ENCODE results near the gene BIRC5. TPM values are rescaled to one million over a fixed set of nuclear protein-coding genes. Genes with fewer than 3 reads are reported as not detected.

Gene BIRC5
- total RNA-seq, 3 donors from 2014 or later: 5.4 to 10.0 (median 8.5) TPM

GRCh38 chr17:78202666-78203065 is 11.4 kb upstream of the BIRC5 start:
- ATAC-seq (no peak), DNase-seq (no peak)
- no peaks in the 10 kb centered on the region for H3K36me3 Mint-ChIP-seq (ENCODE audit: insufficient read depth)
- H3K9me3 Mint-ChIP-seq: no peaks in the 10 kb centered on the region
- no peaks in the 10 kb centered on the region for H3K4me1 Mint-ChIP-seq (ENCODE audit: low read depth)
- no peaks in the 10 kb centered on the region for H3K27me3 Mint-ChIP-seq (ENCODE audit: low read depth)
- no peak overlapping the region for H3K4me3 Mint-ChIP-seq

DNA sequence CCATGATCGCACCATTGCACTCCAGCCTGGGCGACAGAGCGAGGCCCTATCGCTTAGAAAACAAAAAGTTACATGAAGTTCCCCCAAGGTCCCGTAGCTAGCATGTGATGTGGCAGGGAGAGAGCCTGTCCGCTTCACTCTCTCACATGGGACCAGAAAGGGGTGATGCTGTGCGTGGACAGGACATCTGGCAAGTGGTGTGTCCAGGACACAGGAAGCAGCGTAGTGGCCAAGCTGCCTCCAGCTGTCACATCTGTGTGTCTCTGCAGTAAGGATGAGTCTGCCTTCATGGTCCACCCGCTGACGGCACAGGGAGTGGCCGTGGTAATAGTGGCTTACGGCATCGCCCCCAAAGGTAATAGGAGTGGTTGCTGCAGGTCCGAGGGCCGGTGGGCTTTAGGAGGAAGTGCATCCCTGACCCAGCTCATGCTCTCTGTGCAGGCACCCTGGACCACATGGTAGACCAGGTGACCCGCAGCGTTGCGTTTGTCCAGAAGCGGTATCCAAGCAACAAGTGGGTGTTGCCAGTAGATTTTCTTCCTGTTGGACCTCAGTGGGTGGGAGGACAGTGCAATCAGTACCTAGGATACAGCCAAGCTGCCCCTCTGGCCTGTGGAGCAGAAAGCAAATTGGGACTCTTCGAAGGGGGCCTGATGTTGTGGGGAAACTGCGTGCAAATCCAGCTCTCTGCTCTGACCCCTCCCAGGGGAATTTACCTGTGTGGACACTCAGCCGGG is 9.5 kb upstream of the BIRC5 start:
- ATAC-seq (no peak), DNase-seq (no peak)
- no peaks in the 10 kb centered on the region for H3K4me1 Mint-ChIP-seq (ENCODE audit: low read depth)
- no peaks in the 10 kb centered on the region for H3K9me3 Mint-ChIP-seq
- H3K27me3 Mint-ChIP-seq (ENCODE audit: low read depth): no peaks in the 10 kb centered on the region
- H3K4me3 Mint-ChIP-seq: no peak overlapping the region
- H3K36me3 Mint-ChIP-seq (ENCODE audit: insufficient read depth): no peaks in the 10 kb centered on the region

GRCh38 chr17:78205124-78205775 is 8.8 kb upstream of the BIRC5 start:
- H3K36me3 Mint-ChIP-seq (ENCODE audit: insufficient read depth): no peaks in the 10 kb centered on the region
- no peaks in the 10 kb centered on the region for H3K27me3 Mint-ChIP-seq (ENCODE audit: low read depth)
- no peaks in the 10 kb centered on the region for H3K4me1 Mint-ChIP-seq (ENCODE audit: low read depth)
- DNase-seq: no peak
- no peak overlapping the region for H3K4me3 Mint-ChIP-seq
- H3K9me3 Mint-ChIP-seq: no peaks in the 10 kb centered on the region
- ATAC-seq: no peak

DNA sequence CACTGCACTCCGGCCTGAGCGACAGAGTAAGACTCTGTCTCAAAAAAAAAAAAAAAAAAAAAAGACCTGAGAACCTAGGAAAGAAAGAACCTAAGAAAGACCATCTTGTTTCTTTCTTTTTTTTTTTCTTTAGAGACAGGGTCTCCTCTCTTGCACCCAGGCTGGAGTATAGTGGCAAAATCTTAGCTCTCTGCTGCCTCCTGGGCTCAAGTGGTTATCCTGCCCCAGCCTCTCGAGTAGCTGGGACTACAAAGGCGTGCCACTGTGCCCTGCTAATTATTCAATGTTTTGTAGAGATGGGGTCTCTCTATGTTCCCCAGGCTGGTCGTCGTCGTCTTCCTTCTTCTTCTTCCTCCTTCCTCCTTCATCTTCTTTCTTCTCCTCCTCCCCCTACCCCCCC is 7.8 kb upstream of the BIRC5 start:
- Mint-ChIP-seq H3K27me3 (ENCODE audit: low read depth) (no peaks in the 10 kb centered on the region), H3K4me1 (ENCODE audit: low read depth) (no peaks in the 10 kb centered on the region), H3K9me3 (no peaks in the 10 kb centered on the region), H3K4me3 (no peak overlapping the region), H3K36me3 (ENCODE audit: insufficient read depth) (no peaks in the 10 kb centered on the region)
- ATAC-seq (no peak), DNase-seq (no peak)

DNA sequence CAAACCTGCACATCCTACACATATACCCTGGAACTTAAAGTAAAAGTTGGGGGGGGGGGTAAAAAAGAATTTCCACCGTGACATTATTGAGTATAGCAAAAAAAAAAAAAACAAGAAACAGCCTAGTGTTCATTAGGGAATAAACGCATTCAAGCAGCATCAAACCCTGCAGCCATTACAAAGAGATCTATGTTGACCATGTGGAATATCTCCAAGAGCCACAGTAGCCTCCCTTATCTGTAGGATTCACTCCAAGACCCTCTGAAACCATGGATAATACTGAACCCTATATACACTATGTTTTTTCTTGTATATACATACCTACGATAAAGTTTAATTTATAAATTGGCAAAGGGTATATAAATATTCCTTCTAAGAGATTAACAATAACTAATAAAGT is 5.6 kb upstream of the BIRC5 start:
- no peak for DNase-seq
- H3K4me1 Mint-ChIP-seq (ENCODE audit: low read depth): no peaks in the 10 kb centered on the region
- no peaks in the 10 kb centered on the region for H3K36me3 Mint-ChIP-seq (ENCODE audit: insufficient read depth)

DNA sequence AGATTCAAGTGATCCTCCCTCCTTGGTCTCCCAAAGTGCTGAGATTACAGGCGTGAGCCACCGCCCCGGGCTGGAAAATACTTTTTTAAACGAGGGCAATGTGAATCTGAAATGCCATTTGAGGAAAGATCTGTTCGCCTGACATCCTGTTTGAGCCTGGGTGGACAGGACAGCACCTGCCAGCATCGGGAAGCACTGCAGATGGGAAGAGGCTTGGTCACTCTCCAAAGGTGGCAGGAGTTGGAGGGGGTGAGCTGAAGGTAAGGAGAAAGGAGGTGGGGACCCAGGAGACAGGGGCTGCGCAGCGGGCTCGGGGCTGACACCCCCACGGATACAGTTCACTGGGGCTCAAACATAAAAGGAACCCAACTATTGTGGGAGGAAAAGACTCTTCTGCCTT is 3.9 kb upstream of the BIRC5 start:
- H3K4me3 Mint-ChIP-seq: no peak overlapping the region
- H3K4me1 Mint-ChIP-seq (ENCODE audit: low read depth): peaks cover 2% of the 10 kb centered on the region
- no peaks in the 10 kb centered on the region for H3K36me3 Mint-ChIP-seq (ENCODE audit: insufficient read depth)
- no peak for ATAC-seq
- DNase-seq: no peak
- H3K27me3 Mint-ChIP-seq (ENCODE audit: low read depth): no peaks in the 10 kb centered on the region
- H3K9me3 Mint-ChIP-seq: no peaks in the 10 kb centered on the region

More for the DNA sequence above, 5.6 kb upstream of the BIRC5 start:
- Mint-ChIP-seq H3K27me3 (ENCODE audit: low read depth) (no peaks in the 10 kb centered on the region), H3K9me3 (no peaks in the 10 kb centered on the region), H3K4me3 (no peak overlapping the region)
- no peak for ATAC-seq

DNA sequence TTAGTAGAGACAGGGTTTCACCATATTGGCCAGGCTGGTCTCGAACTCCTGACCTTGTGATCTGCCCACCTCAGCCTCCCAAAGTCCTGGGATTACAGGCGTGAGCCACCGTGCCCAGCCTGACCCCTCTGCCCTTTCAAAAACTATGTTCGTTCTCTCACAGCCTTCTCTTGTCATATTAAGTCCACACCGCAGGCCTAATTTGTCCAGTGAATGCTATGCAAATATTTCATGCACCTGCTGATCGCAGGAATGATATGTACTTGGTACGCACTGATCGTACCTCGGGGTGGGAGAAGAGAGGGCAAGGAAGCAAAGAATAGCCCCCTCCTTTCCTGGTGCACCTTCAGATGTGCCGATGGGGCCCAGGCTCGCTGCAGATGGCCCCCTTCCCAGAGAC is 3.0 kb upstream of the BIRC5 start:
- H3K9me3 Mint-ChIP-seq: no peaks in the 10 kb centered on the region
- H3K4me3 Mint-ChIP-seq: no peak overlapping the region
- H3K36me3 Mint-ChIP-seq (ENCODE audit: insufficient read depth): no peaks in the 10 kb centered on the region
- ATAC-seq (no peak), DNase-seq (no peak)
- H3K27me3 Mint-ChIP-seq (ENCODE audit: low read depth): no peaks in the 10 kb centered on the region
- H3K4me1 Mint-ChIP-seq (ENCODE audit: low read depth): peaks cover 2% of the 10 kb centered on the region

GRCh38 chr17:78214706-78215061 is 631 bp downstream of the BIRC5 start:
- peaks cover 2% of the 10 kb centered on the region for H3K4me1 Mint-ChIP-seq (ENCODE audit: low read depth)
- H3K4me3 Mint-ChIP-seq: peak overlapping the region; percentile 78
- H3K36me3 Mint-ChIP-seq (ENCODE audit: insufficient read depth): no peaks in the 10 kb centered on the region
- DNase-seq (no peak), ATAC-seq (no peak)
- no peaks in the 10 kb centered on the region for H3K27me3 Mint-ChIP-seq (ENCODE audit: low read depth)
- H3K9me3 Mint-ChIP-seq: no peaks in the 10 kb centered on the region

DNA sequence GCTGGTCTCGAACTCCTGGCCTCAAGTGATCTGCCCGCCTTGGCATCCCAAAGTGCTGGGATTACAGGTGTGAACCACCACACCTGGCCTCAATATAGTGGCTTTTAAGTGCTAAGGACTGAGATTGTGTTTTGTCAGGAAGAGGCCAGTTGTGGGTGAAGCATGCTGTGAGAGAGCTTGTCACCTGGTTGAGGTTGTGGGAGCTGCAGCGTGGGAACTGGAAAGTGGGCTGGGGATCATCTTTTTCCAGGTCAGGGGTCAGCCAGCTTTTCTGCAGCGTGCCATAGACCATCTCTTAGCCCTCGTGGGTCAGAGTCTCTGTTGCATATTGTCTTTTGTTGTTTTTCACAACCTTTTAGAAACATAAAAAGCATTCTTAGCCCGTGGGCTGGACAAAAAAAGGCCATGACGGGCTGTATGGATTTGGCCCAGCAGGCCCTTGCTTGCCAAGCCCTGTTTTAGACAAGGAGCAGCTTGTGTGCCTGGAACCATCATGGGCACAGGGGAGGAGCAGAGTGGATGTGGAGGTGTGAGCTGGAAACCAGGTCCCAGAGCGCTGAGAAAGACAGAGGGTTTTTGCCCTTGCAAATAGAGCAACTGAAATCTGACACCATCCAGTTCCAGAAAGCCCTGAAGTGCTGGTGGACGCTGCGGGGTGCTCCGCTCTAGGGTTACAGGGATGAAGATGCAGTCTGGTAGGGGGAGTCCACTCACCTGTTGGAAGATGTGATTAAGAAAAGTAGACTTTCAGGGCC is 5.5 kb downstream of the BIRC5 start:
- no peaks in the 10 kb centered on the region for H3K9me3 Mint-ChIP-seq
- DNase-seq: no peak
- peaks cover 6% of the 10 kb centered on the region for H3K4me1 Mint-ChIP-seq (ENCODE audit: low read depth)
- H3K36me3 Mint-ChIP-seq (ENCODE audit: insufficient read depth): no peaks in the 10 kb centered on the region
- no peak for ATAC-seq
- no peak overlapping the region for H3K4me3 Mint-ChIP-seq
- H3K27me3 Mint-ChIP-seq (ENCODE audit: low read depth): no peaks in the 10 kb centered on the region

- peaks cover 8% of the 10 kb centered on the region for H3K4me1 Mint-ChIP-seq (ENCODE audit: low read depth)
Measured at GRCh38 chr17:78223061-78223460, 9.0 kb downstream of the BIRC5 start.

DNA sequence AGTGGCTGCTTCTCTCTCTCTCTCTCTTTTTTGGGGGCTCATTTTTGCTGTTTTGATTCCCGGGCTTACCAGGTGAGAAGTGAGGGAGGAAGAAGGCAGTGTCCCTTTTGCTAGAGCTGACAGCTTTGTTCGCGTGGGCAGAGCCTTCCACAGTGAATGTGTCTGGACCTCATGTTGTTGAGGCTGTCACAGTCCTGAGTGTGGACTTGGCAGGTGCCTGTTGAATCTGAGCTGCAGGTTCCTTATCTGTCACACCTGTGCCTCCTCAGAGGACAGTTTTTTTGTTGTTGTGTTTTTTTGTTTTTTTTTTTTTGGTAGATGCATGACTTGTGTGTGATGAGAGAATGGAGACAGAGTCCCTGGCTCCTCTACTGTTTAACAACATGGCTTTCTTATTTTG is 9.7 kb downstream of the BIRC5 start:
- no peak overlapping the region for H3K4me3 Mint-ChIP-seq
- H3K9me3 Mint-ChIP-seq: no peaks in the 10 kb centered on the region
- H3K27me3 Mint-ChIP-seq (ENCODE audit: low read depth): peaks cover 2% of the 10 kb centered on the region
- peaks cover 8% of the 10 kb centered on the region for H3K4me1 Mint-ChIP-seq (ENCODE audit: low read depth)
- no peaks in the 10 kb centered on the region for H3K36me3 Mint-ChIP-seq (ENCODE audit: insufficient read depth)
- DNase-seq (no peak), ATAC-seq (no peak)

More at GRCh38 chr17:78223061-78223460, 9.0 kb downstream of the BIRC5 start:
- Mint-ChIP-seq H3K9me3 (no peaks in the 10 kb centered on the region), H3K4me3 (no peak overlapping the region), H3K27me3 (ENCODE audit: low read depth) (peaks cover 2% of the 10 kb centered on the region), H3K36me3 (ENCODE audit: insufficient read depth) (no peaks in the 10 kb centered on the region)
- DNase-seq (no peak), ATAC-seq (no peak)

DNA sequence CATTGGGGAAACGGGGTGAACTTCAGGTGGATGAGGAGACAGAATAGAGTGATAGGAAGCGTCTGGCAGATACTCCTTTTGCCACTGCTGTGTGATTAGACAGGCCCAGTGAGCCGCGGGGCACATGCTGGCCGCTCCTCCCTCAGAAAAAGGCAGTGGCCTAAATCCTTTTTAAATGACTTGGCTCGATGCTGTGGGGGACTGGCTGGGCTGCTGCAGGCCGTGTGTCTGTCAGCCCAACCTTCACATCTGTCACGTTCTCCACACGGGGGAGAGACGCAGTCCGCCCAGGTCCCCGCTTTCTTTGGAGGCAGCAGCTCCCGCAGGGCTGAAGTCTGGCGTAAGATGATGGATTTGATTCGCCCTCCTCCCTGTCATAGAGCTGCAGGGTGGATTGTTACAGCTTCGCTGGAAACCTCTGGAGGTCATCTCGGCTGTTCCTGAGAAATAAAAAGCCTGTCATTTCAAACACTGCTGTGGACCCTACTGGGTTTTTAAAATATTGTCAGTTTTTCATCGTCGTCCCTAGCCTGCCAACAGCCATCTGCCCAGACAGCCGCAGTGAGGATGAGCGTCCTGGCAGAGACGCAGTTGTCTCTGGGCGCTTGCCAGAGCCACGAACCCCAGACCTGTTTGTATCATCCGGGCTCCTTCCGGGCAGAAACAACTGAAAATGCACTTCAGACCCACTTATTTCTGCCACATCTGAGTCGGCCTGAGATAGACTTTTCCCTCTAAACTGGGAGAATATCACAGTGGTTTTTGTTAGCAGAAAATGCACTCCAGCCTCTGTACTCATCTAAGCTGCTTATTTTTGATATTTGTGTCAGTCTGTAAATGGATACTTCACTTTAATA is 10.4 kb downstream of the BIRC5 start:
- Mint-ChIP-seq H3K9me3 (no peaks in the 10 kb centered on the region), H3K27me3 (ENCODE audit: low read depth) (peaks cover 5% of the 10 kb centered on the region), H3K4me1 (ENCODE audit: low read depth) (peaks cover 8% of the 10 kb centered on the region), H3K36me3 (ENCODE audit: insufficient read depth) (no peaks in the 10 kb centered on the region), H3K4me3 (no peak overlapping the region)
- ATAC-seq (no peak), DNase-seq (no peak)

DNA sequence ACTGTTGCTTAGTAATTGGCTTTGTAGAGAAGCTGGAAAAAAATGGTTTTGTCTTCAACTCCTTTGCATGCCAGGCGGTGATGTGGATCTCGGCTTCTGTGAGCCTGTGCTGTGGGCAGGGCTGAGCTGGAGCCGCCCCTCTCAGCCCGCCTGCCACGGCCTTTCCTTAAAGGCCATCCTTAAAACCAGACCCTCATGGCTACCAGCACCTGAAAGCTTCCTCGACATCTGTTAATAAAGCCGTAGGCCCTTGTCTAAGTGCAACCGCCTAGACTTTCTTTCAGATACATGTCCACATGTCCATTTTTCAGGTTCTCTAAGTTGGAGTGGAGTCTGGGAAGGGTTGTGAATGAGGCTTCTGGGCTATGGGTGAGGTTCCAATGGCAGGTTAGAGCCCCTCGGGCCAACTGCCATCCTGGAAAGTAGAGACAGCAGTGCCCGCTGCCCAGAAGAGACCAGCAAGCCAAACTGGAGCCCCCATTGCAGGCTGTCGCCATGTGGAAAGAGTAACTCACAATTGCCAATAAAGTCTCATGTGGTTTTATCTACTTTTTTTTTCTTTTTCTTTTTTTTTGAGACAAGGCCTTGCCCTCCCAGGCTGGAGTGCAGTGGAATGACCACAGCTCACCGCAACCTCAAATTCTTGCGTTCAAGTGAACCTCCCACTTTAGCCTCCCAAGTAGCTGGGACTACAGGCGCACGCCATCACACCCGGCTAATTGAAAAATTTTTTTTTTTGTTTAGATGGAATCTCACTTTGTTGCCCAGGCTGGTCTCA is 11.2 kb downstream of the BIRC5 start:
- H3K9me3 Mint-ChIP-seq: no peaks in the 10 kb centered on the region
- no peaks in the 10 kb centered on the region for H3K36me3 Mint-ChIP-seq (ENCODE audit: insufficient read depth)
- DNase-seq: no peak
- no peak for ATAC-seq
- H3K27me3 Mint-ChIP-seq (ENCODE audit: low read depth): peaks cover 5% of the 10 kb centered on the region
- no peak overlapping the region for H3K4me3 Mint-ChIP-seq
- H3K4me1 Mint-ChIP-seq (ENCODE audit: low read depth): peaks cover 8% of the 10 kb centered on the region

All from activated T-cell treated with anti-CD3 and anti-CD28 coated beads, Interleukin-2, amount 50 U/mL, for 4 hours (primary cell).